Left cardiac atrium (tissue), 4 donors: Measurements from ENCODE around the gene TSR3. TPM values are rescaled to one million over a fixed set of nuclear protein-coding genes. Genes with fewer than 3 reads are reported as not detected.

Experiments
- ATAC-seq, 2 donors: fragments of 200-7000 bp; cut with Tn5 transposase; one replicate each; pipeline ENCODE4 v1.9.1; 2020; ENCODE audit warnings: mild to moderate bottlenecking in 2 of 2, moderate library complexity in 2 of 2
- DNase-seq: peaks from one replicate; pipeline ENCODE4 v3.0.0-alpha.2; 2020
- intact Hi-C, 2 donors: fragments of 100-400 bp; cut with DNase I; formaldehyde crosslinking; loops; one replicate each; pipeline versions ENCODE4 v1.14.1 to v1.15.1; 2022 to 2023
- total RNA-seq, 2 donors: library from RNA; stranded (reverse); fragmentation: NEBNext Ultra II Directional; extraction: Animal tissue kit (Norgen Biotek cat#: 25700); gene quantifications; one replicate each; pipeline ENCODE4 v1.2.1, GENCODE V29; 2021
- donor health status: DM: no; HTN: yes; CAD: no.
- donor health status: DM: no; HTN: yes; CAD: no; lungs with severe emphysema.
- donor health status: DM: yes; HTN: yes; CAD: no.
- donor health status: Dilated cardiomyopathy.

The TSR3 gene
- total RNA-seq, 2 donors from 2014 or later, result 44.5 to 59.1 TPM

GRCh38 chr16:1299868-1300203 lies 51.8 kb downstream of the TSR3 start:
- DNase-seq (no peak), ATAC-seq (no peak)
- intact Hi-C loops, result no loop called here

Other genes starting within 250 kb of the TSR3 start
- gene CACNA1H, start 198.8 kb downstream of the TSR3 start, total RNA-seq, result 1 to 10 TPM; 6.0 to 7.1 TPM
- under 1 TPM in 1 of 2 donors, not detected in 1; 0.21 TPM for gene TPSG1, start 126.6 kb downstream of the TSR3 start, total RNA-seq
- gene TPSB2, start 121.7 kb downstream of the TSR3 start, total RNA-seq, result 10 to 100 TPM in 1 of 2 donors, 1 to 10 TPM in 1; 9.3 to 18.9 TPM
- gene TPSAB1, start 111.2 kb downstream of the TSR3 start, total RNA-seq, result 10 to 100 TPM in 1 of 2 donors, 1 to 10 TPM in 1; 2.1 to 17.3 TPM
- gene TPSD1, start 95.8 kb downstream of the TSR3 start, total RNA-seq, result under 1 TPM in 1 of 2 donors, not detected in 1; 0.91 TPM
- gene UBE2I, start 42.2 kb downstream of the TSR3 start, total RNA-seq, result 10 to 100 TPM; 74.3 to 80.8 TPM
- 1 to 10 TPM in 1 of 2 donors, under 1 TPM in 1; 0.99 to 2.7 TPM for gene BAIAP3, start 18.2 kb downstream of the TSR3 start, total RNA-seq
- gene GNPTG, start 53 bp upstream of the TSR3 start, total RNA-seq, result 10 to 100 TPM; 44.1 to 44.3 TPM
- 10 to 100 TPM in 1 of 2 donors, 1 to 10 TPM in 1; 6.4 to 13.6 TPM for gene UNKL, start 62.8 kb upstream of the TSR3 start, total RNA-seq
- 10 to 100 TPM; 10.0 to 13.0 TPM for gene UQCC4, start 68.9 kb upstream of the TSR3 start, total RNA-seq
- gene PERCC1, start 79.2 kb upstream of the TSR3 start, total RNA-seq, result not detected
- gene CCDC154, start 92.7 kb upstream of the TSR3 start, total RNA-seq, result 1 to 10 TPM in 1 of 2 donors, under 1 TPM in 1; 0.68 to 1.1 TPM
- gene CLCN7, start 123.2 kb upstream of the TSR3 start, total RNA-seq, result 10 to 100 TPM; 43.0 to 49.7 TPM
- gene PTX4, start 137.1 kb upstream of the TSR3 start, total RNA-seq, result under 1 TPM in 1 of 2 donors, not detected in 1; 0.21 TPM
- 10 to 100 TPM; 17.9 to 22.2 TPM for gene TELO2, start 141.5 kb upstream of the TSR3 start, total RNA-seq
- 10 to 100 TPM; 26.7 to 29.4 TPM for gene TMEM204, start 181.8 kb upstream of the TSR3 start, total RNA-seq